Keratinocyte (primary cell): ENCODE measurements around the gene NIPA2. TPM values are rescaled to one million over a fixed set of nuclear protein-coding genes. Genes with fewer than 3 reads are reported as not detected.

Experiments
- DNase-seq: peaks from one replicate; pipeline ENCODE4 v3.0.0-alpha.2; 2011; ENCODE audit warnings: low read depth, missing footprints, low spot score
- FAIRE-seq: peaks from 2 replicates; lab custom pipeline; 2011; peaks lifted over from hg19 to GRCh38; lab: Jason Lieb, UNC
- H2AFZ ChIP-seq: 2 replicates; pipeline ENCODE4 v1.6.0; 2012; ENCODE audit warnings: low read length, control low read depth, inconsistent platforms; ENCODE audit not compliant: control insufficient read depth
- H3K27ac ChIP-seq: 2 replicates; pipeline ENCODE4 v1.5.1; 2011; ENCODE audit warnings: low read length; ENCODE audit not compliant: control insufficient read depth, insufficient read depth
- H3K27me3 ChIP-seq: 3 replicates; pipeline ENCODE4 v1.6.0; 2011; ENCODE audit warnings: low read length; ENCODE audit not compliant: control insufficient read depth, insufficient read depth; ENCODE audit errors: extremely low read depth
- H3K36me3 ChIP-seq, 2 experiments: 2 replicates in 1 of 2; 3 replicates in 1 of 2; pipeline ENCODE4 v1.5.1; 2011; ENCODE audit warnings: low read length in 2 of 2, mild to moderate bottlenecking in 1 of 2; ENCODE audit not compliant: control insufficient read depth in 2 of 2, insufficient read depth in 2 of 2; ENCODE audit errors: extremely low read depth in 1 of 2
- H3K4me1 ChIP-seq: 3 replicates; pipeline ENCODE4 v1.5.1; 2011; ENCODE audit warnings: low read length; ENCODE audit not compliant: control insufficient read depth, insufficient read depth; ENCODE audit errors: extremely low read depth
- H3K4me2 ChIP-seq: 3 replicates; pipeline ENCODE4 v1.6.0; 2011; ENCODE audit warnings: low read depth, low read length; ENCODE audit not compliant: control insufficient read depth, insufficient read depth; ENCODE audit errors: extremely low read depth
- H3K4me3 ChIP-seq, 3 experiments: fragments of 200-600 bp in 1 of 3; sonication (generic) in 1 of 3; 2 replicates in 2 of 3; 3 replicates in 1 of 3; pipeline ENCODE4 v1.5.1; 2011 to 2016; ENCODE audit warnings: low read length in 3 of 3, mild to moderate bottlenecking in 3 of 3, control low read depth in 2 of 3, inconsistent platforms in 1 of 3, low read depth in 1 of 3, mixed read lengths in 1 of 3, mixed run types in 1 of 3, moderate library complexity in 1 of 3; ENCODE audit not compliant: control insufficient read depth in 2 of 3, insufficient read depth in 2 of 3; ENCODE audit errors: extremely low read depth in 1 of 3
- H3K79me2 ChIP-seq: 2 replicates; pipeline ENCODE4 v1.6.0; 2012; ENCODE audit warnings: low read length; ENCODE audit not compliant: control insufficient read depth, insufficient read depth
- H3K9ac ChIP-seq: 3 replicates; pipeline ENCODE4 v1.6.0; 2011; ENCODE audit warnings: low read length; ENCODE audit not compliant: control insufficient read depth, insufficient read depth; ENCODE audit errors: extremely low read depth
- H3K9me1 ChIP-seq: 3 replicates; pipeline ENCODE4 v1.6.0; 2011; ENCODE audit warnings: low read length; ENCODE audit not compliant: control insufficient read depth, insufficient read depth; ENCODE audit errors: extremely low read depth
- H3K9me3 ChIP-seq: 2 replicates; pipeline ENCODE4 v1.5.1; 2012; ENCODE audit warnings: low read depth, low read length; ENCODE audit not compliant: control insufficient read depth
- H4K20me1 ChIP-seq: 3 replicates; pipeline ENCODE4 v1.6.0; 2011; ENCODE audit warnings: low read length; ENCODE audit not compliant: control insufficient read depth, insufficient read depth; ENCODE audit errors: extremely low read depth
- EZH2 ChIP-seq: IDR thresholded peaks from one replicate; pipeline ENCODE4 v1.6.1; 2012; ENCODE audit warnings: inconsistent platforms, mild to moderate bottlenecking, low read length, moderate library complexity
- dilution Hi-C: fragments of 300-500 bp; cut with MboI; formaldehyde crosslinking; loops from one replicate; pipeline ENCODE4 v1.7.0; 2020; ENCODE audit warnings: low sequenced_read_pairs; ENCODE audit not compliant: extremely low pct_ligation_motif_present
- polyA plus RNA-seq, 5 experiments: library from polyadenylated mRNA; depleted of rRNA in 3 of 5; stranded (reverse) in 3 of 5; stranded (forward) in 1 of 5; unstranded in 1 of 5; fragments of >200 nt; gene quantifications; 1 replicate in 1 of 5; 2 replicates in 3 of 5; 3 replicates in 1 of 5; pipeline versions ENCODE4 v1.2.1 to v1.2.3, GENCODE V29; 2011 to 2012; ENCODE audit warnings: missing spikeins in 2 of 5, low read depth in 1 of 5, low replicate concordance in 1 of 5
- TF ChIP-seq, protein P1 (sequence below), 3 experiments: IDR thresholded peaks in 1 of 3; conservative IDR thresholded peaks in 1 of 3; optimal IDR thresholded peaks in 1 of 3; 2 replicates in 2 of 3; 3 replicates in 1 of 3; pipeline versions ENCODE3 to v1.5.1; 2011; ENCODE audit warnings: low read length in 3 of 3, mild to moderate bottlenecking in 3 of 3, moderate library complexity in 2 of 3, control low read depth in 1 of 3, inconsistent platforms in 1 of 3; ENCODE audit not compliant: insufficient read depth in 2 of 3; ENCODE audit errors: extremely low read depth in 1 of 3

The NIPA2 gene
- polyA plus RNA-seq, 1 donor (not counting 4 experiments of a cell fraction or from before 2014, with no cell fraction given): 81.2 TPM

DNA sequence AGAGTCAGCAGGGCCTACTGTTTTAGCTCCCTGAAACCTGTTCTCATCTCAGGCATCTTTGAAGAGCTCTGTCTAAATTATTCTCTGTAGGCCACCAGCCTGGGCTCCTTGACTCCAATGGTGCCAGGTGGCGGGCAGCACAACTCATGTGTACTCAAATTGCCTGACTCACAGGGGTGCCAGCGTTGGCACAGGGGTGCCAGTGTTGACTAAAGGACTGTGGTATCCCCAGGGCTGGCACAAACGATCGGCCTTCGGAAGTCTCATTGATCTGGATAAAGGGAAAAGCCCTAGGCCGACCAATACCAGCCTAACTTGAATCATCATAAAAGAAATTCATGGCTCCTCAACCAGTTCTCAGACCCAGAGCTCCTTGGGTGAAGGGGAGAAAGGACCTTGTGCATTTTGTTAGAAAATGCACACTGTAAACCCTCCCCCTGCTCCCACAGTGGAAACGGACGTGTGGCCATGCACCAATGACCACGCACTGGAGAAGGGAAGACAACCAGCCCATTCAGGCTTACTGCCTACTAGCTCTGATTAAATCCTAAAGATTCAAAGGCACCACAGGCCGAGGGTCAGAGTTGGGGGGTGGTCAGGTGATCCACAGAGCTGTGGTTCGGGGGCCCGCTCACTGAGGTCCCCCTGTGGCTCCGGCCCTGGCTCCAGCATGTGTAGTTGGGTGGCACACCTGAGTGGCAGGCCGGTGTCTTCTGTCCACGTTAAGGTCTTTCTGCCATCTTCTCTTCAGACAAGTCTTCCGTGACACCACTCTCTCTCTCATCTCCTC lies 68.9 kb downstream of the NIPA2 start:
- H3K79me2 ChIP-seq: no peaks in the 10 kb centered on the region
- no peaks in the 10 kb centered on the region for H3K9me1 ChIP-seq
- no peak overlapping the region for H3K9ac ChIP-seq
- no peak for TF ChIP-seq EZH2
- TF ChIP-seq, protein P1, sequence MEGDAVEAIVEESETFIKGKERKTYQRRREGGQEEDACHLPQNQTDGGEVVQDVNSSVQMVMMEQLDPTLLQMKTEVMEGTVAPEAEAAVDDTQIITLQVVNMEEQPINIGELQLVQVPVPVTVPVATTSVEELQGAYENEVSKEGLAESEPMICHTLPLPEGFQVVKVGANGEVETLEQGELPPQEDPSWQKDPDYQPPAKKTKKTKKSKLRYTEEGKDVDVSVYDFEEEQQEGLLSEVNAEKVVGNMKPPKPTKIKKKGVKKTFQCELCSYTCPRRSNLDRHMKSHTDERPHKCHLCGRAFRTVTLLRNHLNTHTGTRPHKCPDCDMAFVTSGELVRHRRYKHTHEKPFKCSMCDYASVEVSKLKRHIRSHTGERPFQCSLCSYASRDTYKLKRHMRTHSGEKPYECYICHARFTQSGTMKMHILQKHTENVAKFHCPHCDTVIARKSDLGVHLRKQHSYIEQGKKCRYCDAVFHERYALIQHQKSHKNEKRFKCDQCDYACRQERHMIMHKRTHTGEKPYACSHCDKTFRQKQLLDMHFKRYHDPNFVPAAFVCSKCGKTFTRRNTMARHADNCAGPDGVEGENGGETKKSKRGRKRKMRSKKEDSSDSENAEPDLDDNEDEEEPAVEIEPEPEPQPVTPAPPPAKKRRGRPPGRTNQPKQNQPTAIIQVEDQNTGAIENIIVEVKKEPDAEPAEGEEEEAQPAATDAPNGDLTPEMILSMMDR (optimal IDR thresholded peaks at IDR 0.05 in 1 of 3, IDR thresholded peaks at IDR 0.05 in 1 of 3, conservative IDR thresholded peaks at IDR 0.05 in 1 of 3; ENCODE audit: extremely low read depth in 1 of 3, insufficient read depth in 2 of 3, low read length in 3 of 3): no peak
- dilution Hi-C loops: no loop called here
- DNase-seq (no peak), FAIRE-seq (no peak)
- no peaks in the 10 kb centered on the region for H3K4me1 ChIP-seq
- H3K4me3 ChIP-seq: no peak overlapping the region
- H3K4me2 ChIP-seq: no peak overlapping the region
- H3K9me3 ChIP-seq: no peaks in the 10 kb centered on the region
- H3K27ac ChIP-seq: no peak overlapping the region
- no peaks in the 10 kb centered on the region for H3K27me3 ChIP-seq
- no peaks in the 10 kb centered on the region for H4K20me1 ChIP-seq
- no peak overlapping the region for H2AFZ ChIP-seq
- H3K36me3 ChIP-seq: peaks cover 8 to 47% of the 10 kb centered on the region in 2 experiments

DNA sequence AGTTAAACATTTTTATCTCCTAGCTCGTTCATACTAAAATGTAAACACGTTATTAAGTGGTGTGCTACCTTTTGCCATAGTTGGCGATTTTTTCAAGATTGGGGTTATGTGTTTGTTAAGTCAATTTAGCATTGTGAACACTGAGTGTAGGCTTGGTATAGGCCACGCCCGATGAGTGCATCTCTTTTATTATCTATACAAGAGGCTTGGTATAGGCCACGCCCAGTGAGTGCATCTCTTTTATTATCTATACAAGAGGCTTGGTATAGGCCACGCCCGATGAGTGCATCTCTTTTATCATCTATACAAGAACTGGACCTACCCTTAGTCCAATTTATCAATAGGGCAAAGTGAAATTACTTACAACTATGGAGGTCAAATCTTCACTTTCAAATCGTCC lies 70.4 kb downstream of the NIPA2 start:
- H3K79me2 ChIP-seq: no peaks in the 10 kb centered on the region
- dilution Hi-C loops: no loop called here
- no peak overlapping the region for H3K9ac ChIP-seq
- H3K27me3 ChIP-seq: no peaks in the 10 kb centered on the region
- FAIRE-seq (no peak), DNase-seq (no peak)
- no peak overlapping the region for H2AFZ ChIP-seq
- no peak overlapping the region for H3K4me3 ChIP-seq
- no peaks in the 10 kb centered on the region for H3K9me3 ChIP-seq
- peaks cover 9 to 43% of the 10 kb centered on the region in 2 experiments for H3K36me3 ChIP-seq
- no peak overlapping the region for H3K27ac ChIP-seq
- no peaks in the 10 kb centered on the region for H3K9me1 ChIP-seq
- no peaks in the 10 kb centered on the region for H3K4me1 ChIP-seq
- no peak for TF ChIP-seq EZH2
- TF ChIP-seq, protein P1 (optimal IDR thresholded peaks at IDR 0.05 in 1 of 3, IDR thresholded peaks at IDR 0.05 in 1 of 3, conservative IDR thresholded peaks at IDR 0.05 in 1 of 3; ENCODE audit: extremely low read depth in 1 of 3, insufficient read depth in 2 of 3, low read length in 3 of 3): no peak
- H3K4me2 ChIP-seq: no peak overlapping the region
- H4K20me1 ChIP-seq: no peaks in the 10 kb centered on the region
